Stimulated activated naive CD8-positive, alpha-beta T cell treated with anti-CD3 and anti-CD28 coated beads, Interleukin-15, Interleukin-2, amounts not matched to agents 100 U/mL and 50 U/mL, for 24 hours (primary cell): Measurements from ENCODE around the gene TP53I11.

ENCODE experiments used
- ATAC-seq: fragments of 150-1000 bp; cut with Tn5 transposase; one replicate; pipeline ENCODE4 v1.10.0; 2021
- DNase-seq: peaks from one replicate; pipeline ENCODE4 v3.0.0; 2021

Gene TP53I11

GRCh38 chr11:44939673-44940395 lies 10.8 kb downstream of the TP53I11 start:
- no peak for ATAC-seq
- DNase-seq = no peak

GRCh38 chr11:44938066-44938691 lies 12.5 kb downstream of the TP53I11 start:
- DNase-seq (no peak), ATAC-seq (no peak)

- DNase-seq = no peak
- ATAC-seq = no peak
These were observed 13.6 kb downstream of the TP53I11 start for GRCh38 chr11:44936951-44937543.

GRCh38 chr11:44936525-44936924 lies 14.2 kb downstream of the TP53I11 start:
- DNase-seq (peak; percentile 86), ATAC-seq (peak; percentile 77)

GRCh38 chr11:44934735-44935250 lies 15.9 kb downstream of the TP53I11 start:
- ATAC-seq (no peak), DNase-seq (no peak)

GRCh38 chr11:44934110-44934509 lies 16.6 kb downstream of the TP53I11 start:
- ATAC-seq = no peak
- no peak for DNase-seq

GRCh38 chr11:44931466-44931865 lies 19.2 kb downstream of the TP53I11 start:
- DNase-seq (no peak), ATAC-seq (no peak)

GRCh38 chr11:44930588-44931302 lies 19.9 kb downstream of the TP53I11 start:
- ATAC-seq = no peak
- no peak for DNase-seq

GRCh38 chr11:44928816-44929215 lies 21.9 kb downstream of the TP53I11 start:
- DNase-seq (no peak), ATAC-seq (no peak)

GRCh38 chr11:44928144-44928543 lies 22.5 kb downstream of the TP53I11 start:
- ATAC-seq (no peak), DNase-seq (no peak)

GRCh38 chr11:44927174-44927661 lies 23.5 kb downstream of the TP53I11 start:
- ATAC-seq (peak; percentile 50), DNase-seq (peak; percentile 78)

GRCh38 chr11:44926036-44926435 lies 24.6 kb downstream of the TP53I11 start:
- DNase-seq (no peak), ATAC-seq (no peak)

GRCh38 chr11:44923806-44924205 lies 26.9 kb downstream of the TP53I11 start:
- ATAC-seq (no peak), DNase-seq (no peak)

- DNase-seq (no peak), ATAC-seq (no peak)
These were observed 27.6 kb downstream of the TP53I11 start for GRCh38 chr11:44923115-44923514.

- ATAC-seq (no peak), DNase-seq (no peak)
These were observed 30.2 kb downstream of the TP53I11 start for GRCh38 chr11:44920451-44920850.

GRCh38 chr11:44917741-44918140 lies 32.9 kb downstream of the TP53I11 start:
- ATAC-seq = no peak
- DNase-seq = no peak

GRCh38 chr11:44916801-44917385 lies 33.8 kb downstream of the TP53I11 start:
- ATAC-seq (peak; percentile 38), DNase-seq (no peak)

- ATAC-seq = no peak
- no peak for DNase-seq
These were observed 34.4 kb downstream of the TP53I11 start for GRCh38 chr11:44916331-44916730.

GRCh38 chr11:44915621-44916020 lies 35.1 kb downstream of the TP53I11 start:
- no peak for ATAC-seq
- no peak for DNase-seq

GRCh38 chr11:44915004-44915403 lies 35.7 kb downstream of the TP53I11 start:
- ATAC-seq (no peak), DNase-seq (no peak)

- no peak for DNase-seq
- no peak for ATAC-seq
These were observed 36.6 kb downstream of the TP53I11 start for GRCh38 chr11:44914105-44914504.

- ATAC-seq (no peak), DNase-seq (no peak)
These were observed 37.2 kb downstream of the TP53I11 start for GRCh38 chr11:44913502-44913901.
